GM12892 (cell line): ENCODE results near the gene ARL15.

ENCODE experiments used
- DNase-seq: peaks from one replicate; pipeline ENCODE4 v3.0.0; 2011; ENCODE audit not compliant: insufficient read length
- FAIRE-seq: peaks from 2 replicates; lab custom pipeline; 2011; peaks lifted over from hg19 to GRCh38; lab: Jason Lieb, UNC
- POLR2A ChIP-seq: IDR thresholded peaks from 2 replicates; pipeline ENCODE4 v1.6.1; 2011; ENCODE audit warnings: low read depth, low read length, control low read depth
- POLR2AphosphoS5 ChIP-seq: IDR thresholded peaks from 2 replicates; pipeline ENCODE4 v1.6.1; 2011; ENCODE audit warnings: low read depth, low read length, control low read depth
- TAF1 ChIP-seq: IDR thresholded peaks from 2 replicates; pipeline ENCODE4 v1.6.1; 2011; ENCODE audit warnings: low read depth, mild to moderate bottlenecking, control low read depth, low read length, borderline replicate concordance

ARL15 gene

DNA sequence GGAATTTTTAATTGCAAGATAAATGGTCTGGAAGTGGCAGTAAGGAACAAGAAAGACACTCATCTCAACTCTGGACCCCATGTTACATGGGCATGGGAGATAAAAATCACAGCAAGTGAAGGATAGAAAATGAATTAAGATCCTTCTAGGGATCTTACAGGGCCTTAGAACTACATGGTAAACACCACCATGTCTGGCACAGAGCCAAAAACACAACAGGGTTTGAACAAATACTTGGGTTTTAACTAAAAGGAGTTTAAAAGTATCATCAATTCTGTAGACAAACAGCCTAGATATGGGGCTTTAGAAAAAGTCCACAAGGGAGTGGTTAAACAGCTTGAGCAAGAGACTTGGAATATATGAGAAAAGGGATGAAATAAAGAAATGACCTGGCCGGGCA is 366.4 kb downstream of the ARL15 start:
- TF ChIP-seq TAF1 (no peak), POLR2AphosphoS5 (no peak), POLR2A (no peak)
- DNase-seq (no peak), FAIRE-seq (no peak)

DNA sequence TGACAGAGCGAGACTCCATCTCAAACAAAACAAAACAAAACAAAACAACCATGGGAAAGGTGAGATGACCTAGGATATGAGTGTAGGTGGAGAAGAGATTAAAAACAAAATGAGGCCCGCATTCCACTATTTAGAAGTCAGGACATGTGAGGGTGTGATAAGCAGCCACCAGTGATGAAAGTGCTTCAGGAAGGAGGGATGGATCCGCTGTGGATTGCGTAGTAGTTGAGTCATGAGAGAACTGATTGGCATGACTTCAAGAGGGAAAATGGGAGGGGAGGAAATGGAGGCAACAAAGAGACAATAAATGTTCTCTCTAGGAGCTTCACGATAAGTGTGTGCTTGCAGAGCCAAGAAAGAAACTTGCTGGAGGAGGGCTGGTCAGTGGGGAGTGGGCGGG is 367.6 kb downstream of the ARL15 start:
- FAIRE-seq (no peak), DNase-seq (no peak)
- TF ChIP-seq POLR2A (no peak), POLR2AphosphoS5 (no peak), TAF1 (no peak)

DNA sequence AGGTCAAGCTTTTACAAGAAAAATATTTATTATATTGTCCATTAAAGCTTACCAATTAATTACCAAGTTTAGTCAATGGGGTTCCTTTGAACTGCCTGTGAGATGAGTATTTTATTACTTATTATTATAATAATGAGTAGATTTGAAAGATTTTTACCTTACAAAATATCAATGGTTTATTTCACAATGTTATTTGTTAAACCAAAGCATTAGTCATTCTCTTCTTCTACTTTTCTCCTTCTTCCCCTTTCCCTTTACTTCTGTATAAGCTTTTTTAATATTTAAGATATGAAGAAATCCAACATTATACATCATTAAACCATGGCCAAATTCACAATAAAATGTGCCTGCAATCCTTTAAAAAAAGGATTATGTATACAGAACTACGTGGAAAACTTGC is 369.5 kb downstream of the ARL15 start:
- FAIRE-seq (no peak), DNase-seq (no peak)
- TF ChIP-seq POLR2A (no peak), TAF1 (no peak), POLR2AphosphoS5 (no peak)

DNA sequence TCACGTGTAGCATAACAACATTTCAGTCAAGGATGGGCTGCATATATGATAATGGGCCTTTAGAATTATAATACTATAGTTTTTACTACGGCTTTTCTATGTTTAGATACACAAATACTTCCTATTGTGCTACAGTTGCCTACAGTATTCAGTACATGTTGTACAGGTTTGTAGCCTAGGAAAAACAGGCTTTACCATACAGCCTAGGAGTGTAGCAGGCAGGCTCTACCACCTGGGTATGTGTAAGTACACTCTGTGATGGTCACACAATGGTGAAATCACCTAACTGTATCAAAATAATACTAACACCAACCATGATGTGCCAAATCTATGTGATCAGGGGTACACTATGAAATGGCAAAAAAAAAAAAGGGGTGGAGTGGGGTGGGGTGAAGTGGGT is 372.9 kb downstream of the ARL15 start:
- FAIRE-seq (no peak), DNase-seq (no peak)
- TF ChIP-seq POLR2AphosphoS5, result no peak
- no peak for TF ChIP-seq TAF1
- no peak for TF ChIP-seq POLR2A

DNA sequence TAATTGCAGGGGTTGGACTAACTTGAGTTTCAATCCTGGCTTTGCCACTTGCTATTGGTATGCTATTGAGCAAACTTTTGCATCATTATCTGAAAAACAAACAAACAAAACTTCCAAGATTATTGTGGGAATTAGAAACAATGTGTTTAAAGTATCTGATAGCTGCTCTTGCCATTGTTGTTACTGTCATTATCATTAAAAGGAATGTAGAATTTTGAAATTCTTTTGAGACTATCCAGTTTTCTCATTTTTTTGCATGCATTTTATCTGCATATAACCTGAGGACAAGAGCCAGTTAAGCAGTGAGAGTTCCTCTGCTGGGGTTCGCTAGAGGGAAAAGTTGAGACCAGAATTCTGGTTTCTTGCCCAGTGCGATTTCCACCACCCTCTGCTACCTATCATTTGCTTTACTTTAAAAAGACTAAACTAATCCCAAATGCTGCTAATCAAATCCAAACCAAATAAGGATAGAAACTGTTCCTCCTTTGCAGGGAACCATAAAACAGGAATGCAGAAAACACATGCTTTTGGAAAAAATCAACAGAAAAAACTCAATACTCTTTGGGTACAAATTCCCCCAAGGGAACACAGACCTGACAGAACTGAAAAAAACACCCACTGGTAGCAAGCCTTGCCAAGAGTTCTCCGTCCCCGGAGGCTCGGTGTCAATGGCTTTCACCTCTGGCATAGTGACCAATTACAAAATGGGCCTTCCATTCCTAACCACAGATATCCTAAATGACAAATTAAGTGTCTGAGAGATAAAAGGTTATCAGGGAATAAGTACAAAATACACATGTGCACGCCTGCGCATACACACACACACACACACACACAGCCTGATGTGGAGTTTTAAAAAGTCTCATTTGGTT is 373.7 kb downstream of the ARL15 start:
- no peak for DNase-seq

DNA sequence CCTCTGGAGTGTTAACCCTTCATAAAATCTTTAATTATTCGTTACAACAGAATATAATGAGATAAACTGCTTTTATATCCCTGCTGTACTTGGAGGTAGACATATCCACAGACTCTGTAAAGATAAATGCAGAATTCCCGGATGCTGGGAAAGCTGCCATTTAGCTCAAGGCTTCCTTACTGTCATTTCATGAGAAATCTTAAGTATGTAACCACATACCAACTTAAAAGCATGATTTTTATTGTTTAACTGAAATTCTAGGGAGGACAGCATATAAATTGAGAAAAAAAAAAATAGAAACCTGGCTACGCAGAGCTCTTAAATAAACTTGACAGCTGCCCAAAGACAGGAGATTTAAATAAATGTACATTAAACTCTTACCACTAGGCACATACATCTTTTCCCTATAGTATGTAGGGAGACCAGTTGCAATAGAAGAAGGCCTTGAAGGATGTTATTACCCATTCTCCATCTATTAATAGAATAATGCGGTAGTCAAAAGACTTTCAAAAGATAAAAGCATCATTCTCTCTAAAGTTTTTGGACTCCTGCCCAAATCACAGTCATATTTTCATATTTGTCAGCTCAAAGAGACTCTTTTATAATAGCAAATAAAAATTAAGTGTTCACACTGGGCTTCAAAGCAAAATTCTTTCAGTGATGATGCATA is 376.1 kb downstream of the ARL15 start:
- TF ChIP-seq POLR2AphosphoS5 (no peak), POLR2A (no peak), TAF1 (no peak)
- no peak for FAIRE-seq

More for the DNA sequence above, 373.7 kb downstream of the ARL15 start:
- no peak for FAIRE-seq
- TF ChIP-seq POLR2AphosphoS5 (no peak), POLR2A (no peak), TAF1 (no peak)

DNA sequence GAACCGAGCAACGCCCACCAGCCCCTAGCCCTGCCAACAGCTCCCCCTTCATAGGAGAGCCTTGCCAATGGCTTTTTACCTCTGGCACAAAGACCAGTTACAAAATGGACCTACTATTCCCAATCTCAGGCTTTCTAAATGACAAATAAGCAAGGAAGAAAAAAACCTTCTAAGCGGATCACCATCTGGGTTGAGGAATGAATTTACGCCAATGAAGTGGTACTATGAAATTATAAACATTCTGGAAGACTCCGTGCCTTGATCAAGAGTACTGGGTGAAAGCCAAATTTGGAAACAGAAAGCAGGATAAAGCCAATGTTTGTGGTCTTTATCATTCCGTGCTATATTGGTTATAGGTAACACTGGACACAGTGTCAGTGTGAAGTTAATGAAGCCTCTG is 378.0 kb downstream of the ARL15 start:
- FAIRE-seq (no peak), DNase-seq (no peak)
- TF ChIP-seq POLR2A (no peak), POLR2AphosphoS5 (no peak), TAF1 (no peak)

More for the DNA sequence above, 376.1 kb downstream of the ARL15 start:
- no peak for DNase-seq

DNA sequence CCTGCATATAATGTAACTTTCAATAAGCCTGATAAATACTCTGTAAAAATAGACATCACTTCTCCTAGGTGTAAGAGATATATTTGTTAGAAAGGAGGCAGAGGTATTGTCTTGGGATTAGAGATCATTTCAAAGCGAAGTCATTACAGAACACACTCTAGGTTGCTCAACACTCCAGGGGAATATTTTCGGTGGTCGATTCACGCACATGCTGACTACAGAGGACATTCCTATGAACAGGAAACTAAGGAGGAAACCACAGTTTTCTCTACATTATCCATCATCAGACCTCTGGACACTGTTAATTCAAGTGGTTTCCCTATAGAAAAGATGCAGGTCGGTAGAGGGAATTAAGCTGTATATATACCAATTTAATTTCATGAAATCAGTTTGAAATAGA is 379.9 kb downstream of the ARL15 start:
- no peak for TF ChIP-seq TAF1
- TF ChIP-seq POLR2A, result no peak
- no peak for TF ChIP-seq POLR2AphosphoS5
- FAIRE-seq (no peak), DNase-seq (no peak)

DNA sequence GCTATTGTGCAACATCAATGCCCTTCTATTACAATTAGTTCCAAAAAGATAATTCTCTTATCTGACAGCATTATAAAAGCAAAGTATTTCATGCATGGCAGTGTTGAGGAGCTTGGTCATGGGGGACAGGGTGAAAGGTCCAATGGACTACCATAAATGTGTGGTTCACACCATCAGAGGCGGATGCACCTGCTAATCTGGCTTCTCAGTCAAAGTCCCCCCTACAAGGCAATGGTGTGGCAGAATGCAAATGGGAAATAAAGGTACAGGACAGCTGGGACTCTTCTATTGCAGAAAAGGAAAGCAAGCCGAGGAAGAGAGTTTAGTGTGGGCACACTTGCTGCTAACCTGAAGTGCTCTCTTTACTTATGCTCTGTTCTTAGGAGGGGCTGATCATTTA is 380.8 kb downstream of the ARL15 start:
- TF ChIP-seq POLR2A (no peak), TAF1 (no peak), POLR2AphosphoS5 (no peak)
- FAIRE-seq (no peak), DNase-seq (no peak)

DNA sequence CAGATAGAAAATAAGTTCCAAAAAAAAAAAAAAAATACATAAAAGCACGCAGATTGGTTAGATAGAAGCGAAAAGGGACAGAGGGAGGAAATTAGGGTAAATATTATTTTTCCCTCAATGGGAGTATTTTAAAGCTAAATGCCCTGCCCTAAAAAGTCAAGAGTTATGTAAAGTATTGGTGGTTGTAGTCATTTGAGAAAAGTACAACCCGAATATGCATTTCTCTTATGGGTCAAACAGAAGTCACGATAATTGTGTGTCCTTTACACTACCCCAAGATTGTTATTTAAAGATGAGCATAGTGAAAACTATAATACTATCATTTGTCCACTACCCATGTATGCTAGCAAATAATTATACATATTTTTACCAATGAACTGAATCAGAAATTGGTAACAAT is 381.2 kb downstream of the ARL15 start:
- TF ChIP-seq POLR2A (no peak), TAF1 (no peak), POLR2AphosphoS5 (no peak)
- DNase-seq, result no peak
- FAIRE-seq, result no peak

DNA sequence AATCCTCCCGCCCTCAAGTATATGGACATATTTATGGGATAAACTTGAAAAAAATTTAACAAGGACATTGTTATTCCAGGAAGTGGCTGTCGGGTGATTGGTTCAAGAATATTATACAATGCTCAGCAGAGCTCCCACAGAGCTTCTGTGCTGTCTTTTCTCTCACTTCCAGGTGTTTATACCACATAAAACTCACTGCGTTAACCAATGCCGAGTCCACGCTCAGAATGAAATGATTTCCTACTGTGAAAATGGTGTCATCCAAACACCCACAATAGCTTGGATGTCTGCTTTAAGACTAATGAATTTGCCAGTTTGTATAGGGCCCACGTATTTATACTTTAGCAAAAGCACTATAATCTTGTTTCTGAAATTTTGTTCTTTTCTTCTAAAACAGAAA is 381.7 kb downstream of the ARL15 start:
- TF ChIP-seq POLR2A (no peak), TAF1 (no peak), POLR2AphosphoS5 (no peak)
- DNase-seq, result no peak
- no peak for FAIRE-seq

DNA sequence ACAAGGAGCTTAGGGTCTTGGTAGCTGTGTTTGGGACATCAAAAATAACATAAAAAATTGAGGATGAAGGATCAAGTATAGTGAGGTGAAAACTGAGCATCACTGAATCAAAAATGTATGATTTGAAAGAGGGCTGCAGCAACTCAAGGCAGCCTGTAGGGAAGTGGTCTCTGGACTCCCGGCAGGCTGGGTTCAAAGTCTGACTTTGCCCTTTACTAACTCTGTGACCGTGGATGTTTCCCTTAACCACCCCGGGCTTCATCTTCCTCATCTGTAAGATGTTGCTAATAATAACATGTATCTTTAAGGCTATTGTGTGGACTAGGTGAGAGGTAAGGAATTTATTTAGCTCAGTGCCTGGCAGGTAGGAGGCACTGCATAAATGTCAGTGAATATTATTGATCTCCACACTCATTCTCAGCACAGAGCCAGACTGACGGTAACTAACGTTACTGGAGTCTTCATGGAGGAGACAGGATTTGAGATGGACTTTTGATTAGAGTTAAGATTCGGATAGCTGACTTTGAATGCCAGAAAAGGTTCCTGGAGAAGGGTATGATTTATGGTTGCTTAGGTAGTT is 382.6 kb downstream of the ARL15 start:
- no peak for TF ChIP-seq TAF1
- no peak for TF ChIP-seq POLR2AphosphoS5
- TF ChIP-seq POLR2A, result no peak
- DNase-seq, result no peak
- no peak for FAIRE-seq
